HepG2 (cell line): ENCODE measurements around the gene CATSPERE. TPM values are rescaled to one million over a fixed set of nuclear protein-coding genes. Genes with fewer than 3 reads are reported as not detected.

Experiments
- GLI4 ChIP-seq: sonication (generic); formaldehyde crosslinking; IDR thresholded peaks from 2 replicates; pipeline ENCODE4 v1.5.1; 2020; ENCODE audit warnings: missing genetic modification reagents, mild to moderate bottlenecking, moderate library complexity, borderline replicate concordance
- KDM2A ChIP-seq: sonication (generic); formaldehyde crosslinking; IDR thresholded peaks from 2 replicates; pipeline ENCODE4 v1.4.0; 2020; ENCODE audit warnings: low read depth, missing genetic modification reagents, borderline replicate concordance
- MBD4 ChIP-seq: IDR thresholded peaks from 2 replicates; pipeline ENCODE4 v1.6.1; 2012; ENCODE audit warnings: low read length, inconsistent platforms, borderline replicate concordance
- MEF2D ChIP-seq: sonication (generic); formaldehyde crosslinking; IDR thresholded peaks from 2 replicates; pipeline ENCODE4 v1.5.1; 2020; ENCODE audit warnings: mild to moderate bottlenecking, missing genetic modification reagents
- NFKBIZ ChIP-seq: IDR thresholded peaks from 2 replicates; pipeline ENCODE4 v1.6.1; 2018; ENCODE audit warnings: missing genetic modification reagents, missing compliant biosample characterization
- NFRKB ChIP-seq: fragments of 450-650 bp; IDR thresholded peaks from 2 replicates; pipeline ENCODE4 v1.6.1; 2017
- TP53 ChIP-seq: sonication (generic); formaldehyde crosslinking; conservative IDR thresholded peaks from 2 replicates; pipeline ENCODE4 v1.4.0; 2020; ENCODE audit warnings: missing genetic modification reagents
- YY1 ChIP-seq: IDR thresholded peaks from 2 replicates; pipeline ENCODE4 v1.6.1; 2011; ENCODE audit warnings: low read length, low read depth, moderate library complexity, mild to moderate bottlenecking; ENCODE audit not compliant: insufficient read depth, insufficient replicate concordance
- ZBTB38 ChIP-seq: sonication (generic); formaldehyde crosslinking; IDR thresholded peaks from 2 replicates; pipeline ENCODE4 v1.5.1; 2020; ENCODE audit warnings: mild to moderate bottlenecking, missing genetic modification reagents
- ZNF292 ChIP-seq: sonication (generic); formaldehyde crosslinking; IDR thresholded peaks from 2 replicates; pipeline ENCODE4 v1.8.1; 2022; ENCODE audit warnings: mild to moderate bottlenecking, low read depth, missing genetic modification reagents, borderline replicate concordance
- ZNF75D ChIP-seq: sonication (generic); formaldehyde crosslinking; IDR thresholded peaks from 2 replicates; pipeline ENCODE4 v1.8.1; 2023; ENCODE audit warnings: missing genetic modification reagents, mild to moderate bottlenecking, borderline replicate concordance
- ZNF792 ChIP-seq: IDR thresholded peaks from 2 replicates; pipeline ENCODE4 v1.6.1; 2016
- polyA plus RNA-seq, 8 experiments: library from polyadenylated mRNA; depleted of rRNA in 3 of 8; stranded (reverse) in 7 of 8; unstranded in 1 of 8; fragments of >200 nt; fragmentation: Illumina TruSeq in 4 of 8; extraction: Trizol in 4 of 8; gene quantifications; 2 replicates each; pipeline versions ENCODE4 v1.2.1 to v1.2.3, GENCODE V29; 2011 to 2016; ENCODE audit warnings: low read depth in 4 of 8, missing spikeins in 1 of 8, mixed read lengths in 1 of 8; ENCODE audit not compliant: insufficient read depth in 1 of 8
- total RNA-seq, 5 experiments: library from RNA; depleted of rRNA; stranded (reverse); fragments of >200 nt; fragmentation: Illumina TruSeq; extraction: Trizol; gene quantifications; 2 replicates each; pipeline ENCODE4 v1.2.3, GENCODE V29; 2016; ENCODE audit warnings: low read depth in 1 of 5
- TF ChIP-seq, protein P1 (sequence below): sonication (generic); formaldehyde crosslinking; IDR thresholded peaks from 2 replicates; pipeline ENCODE4 v1.4.0; 2020; ENCODE audit warnings: missing genetic modification reagents, mild to moderate bottlenecking, borderline replicate concordance
- TF ChIP-seq, protein P2 (sequence below), 2 experiments: sonication (generic) in 1 of 2; formaldehyde crosslinking in 1 of 2; IDR thresholded peaks; 2 replicates each; pipeline versions ENCODE4 v1.4.0 to v1.6.1; 2016 to 2020; ENCODE audit warnings: borderline replicate concordance in 1 of 2, low read depth in 1 of 2, mild to moderate bottlenecking in 1 of 2, missing genetic modification reagents in 1 of 2
- TF ChIP-seq, protein P3 (sequence below): sonication (generic); formaldehyde crosslinking; IDR thresholded peaks from 2 replicates; pipeline ENCODE4 v1.8.1; 2023; ENCODE audit warnings: mild to moderate bottlenecking, inconsistent platforms, moderate library complexity, missing genetic modification reagents, borderline replicate concordance
- TF ChIP-seq, protein P4 (sequence below): sonication (generic); formaldehyde crosslinking; IDR thresholded peaks from 2 replicates; pipeline ENCODE4 v1.4.0; 2020; ENCODE audit warnings: low read depth, missing genetic modification reagents

Gene CATSPERE
- total and polyA plus RNA-seq, 2 of the 13 experiments (the other 11 are each of a cell fraction or from before 2014, with no cell fraction given): 0.34 to 0.51 TPM

DNA sequence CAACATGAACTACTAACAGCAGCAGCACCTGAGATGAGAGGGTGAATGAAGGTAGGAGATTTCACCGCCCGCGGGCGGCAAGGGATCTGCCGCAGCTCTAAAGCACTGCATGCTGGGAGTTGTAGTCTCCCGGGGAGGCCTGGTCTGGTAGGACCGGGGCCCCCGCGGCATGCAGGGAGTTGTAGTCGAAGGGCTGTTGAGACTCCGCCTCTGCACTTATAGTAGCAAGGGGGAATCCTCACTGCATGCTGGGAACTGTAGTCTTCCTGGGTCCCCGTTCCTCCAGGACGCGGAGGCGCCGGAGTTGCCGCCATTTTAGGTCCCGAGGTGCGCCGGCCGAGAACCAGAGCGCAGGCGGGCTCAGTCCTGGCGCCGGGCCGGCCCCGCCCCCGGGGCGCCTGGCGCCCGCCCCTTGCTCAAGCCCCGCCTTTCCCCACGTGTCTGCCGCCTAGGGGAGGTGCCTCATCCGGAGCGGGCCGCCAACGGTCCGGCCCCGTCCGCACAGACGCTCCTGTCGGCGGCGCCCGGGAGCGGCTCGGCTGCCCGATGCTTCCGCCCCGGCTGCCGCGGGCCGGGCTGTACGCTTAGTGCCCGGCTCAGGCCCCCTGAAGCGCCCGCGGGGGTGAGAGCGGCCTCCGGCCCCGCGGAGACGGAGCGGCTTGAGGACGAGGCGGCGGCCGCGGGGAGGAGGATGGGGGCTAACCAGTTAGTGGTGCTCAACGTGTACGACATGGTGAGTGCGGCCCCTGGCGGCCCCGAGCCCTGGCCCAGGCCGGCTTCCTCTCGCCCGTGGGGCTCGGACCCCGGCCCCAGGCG, 191.8 kb downstream of the CATSPERE start, which contains the start of gene DESI2 (continued):
- TF ChIP-seq, protein P1, sequence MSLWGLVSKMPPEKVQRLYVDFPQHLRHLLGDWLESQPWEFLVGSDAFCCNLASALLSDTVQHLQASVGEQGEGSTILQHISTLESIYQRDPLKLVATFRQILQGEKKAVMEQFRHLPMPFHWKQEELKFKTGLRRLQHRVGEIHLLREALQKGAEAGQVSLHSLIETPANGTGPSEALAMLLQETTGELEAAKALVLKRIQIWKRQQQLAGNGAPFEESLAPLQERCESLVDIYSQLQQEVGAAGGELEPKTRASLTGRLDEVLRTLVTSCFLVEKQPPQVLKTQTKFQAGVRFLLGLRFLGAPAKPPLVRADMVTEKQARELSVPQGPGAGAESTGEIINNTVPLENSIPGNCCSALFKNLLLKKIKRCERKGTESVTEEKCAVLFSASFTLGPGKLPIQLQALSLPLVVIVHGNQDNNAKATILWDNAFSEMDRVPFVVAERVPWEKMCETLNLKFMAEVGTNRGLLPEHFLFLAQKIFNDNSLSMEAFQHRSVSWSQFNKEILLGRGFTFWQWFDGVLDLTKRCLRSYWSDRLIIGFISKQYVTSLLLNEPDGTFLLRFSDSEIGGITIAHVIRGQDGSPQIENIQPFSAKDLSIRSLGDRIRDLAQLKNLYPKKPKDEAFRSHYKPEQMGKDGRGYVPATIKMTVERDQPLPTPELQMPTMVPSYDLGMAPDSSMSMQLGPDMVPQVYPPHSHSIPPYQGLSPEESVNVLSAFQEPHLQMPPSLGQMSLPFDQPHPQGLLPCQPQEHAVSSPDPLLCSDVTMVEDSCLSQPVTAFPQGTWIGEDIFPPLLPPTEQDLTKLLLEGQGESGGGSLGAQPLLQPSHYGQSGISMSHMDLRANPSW (CRISPR knock-in tag): no peak
- TF ChIP-seq GLI4 (no peak), ZNF792 (CRISPR knock-in tag) (peak; percentile 14; the same call in 1 of the 2 replicates), ZNF75D (no peak), TP53 (CRISPR knock-in tag) (no peak), MBD4 (no peak), YY1 (peak; percentile 97), ZBTB38 (CRISPR knock-in tag) (peak; percentile 52), NFKBIZ (CRISPR knock-in tag) (no peak), KDM2A (CRISPR knock-in tag) (peak; percentile 57), NFRKB (no peak), MEF2D (CRISPR knock-in tag) (peak; percentile 26; the same call in 1 of the 2 replicates), ZNF292 (CRISPR knock-in tag) (no peak; the same call in 1 of the 2 replicates)
- TF ChIP-seq, protein P2, sequence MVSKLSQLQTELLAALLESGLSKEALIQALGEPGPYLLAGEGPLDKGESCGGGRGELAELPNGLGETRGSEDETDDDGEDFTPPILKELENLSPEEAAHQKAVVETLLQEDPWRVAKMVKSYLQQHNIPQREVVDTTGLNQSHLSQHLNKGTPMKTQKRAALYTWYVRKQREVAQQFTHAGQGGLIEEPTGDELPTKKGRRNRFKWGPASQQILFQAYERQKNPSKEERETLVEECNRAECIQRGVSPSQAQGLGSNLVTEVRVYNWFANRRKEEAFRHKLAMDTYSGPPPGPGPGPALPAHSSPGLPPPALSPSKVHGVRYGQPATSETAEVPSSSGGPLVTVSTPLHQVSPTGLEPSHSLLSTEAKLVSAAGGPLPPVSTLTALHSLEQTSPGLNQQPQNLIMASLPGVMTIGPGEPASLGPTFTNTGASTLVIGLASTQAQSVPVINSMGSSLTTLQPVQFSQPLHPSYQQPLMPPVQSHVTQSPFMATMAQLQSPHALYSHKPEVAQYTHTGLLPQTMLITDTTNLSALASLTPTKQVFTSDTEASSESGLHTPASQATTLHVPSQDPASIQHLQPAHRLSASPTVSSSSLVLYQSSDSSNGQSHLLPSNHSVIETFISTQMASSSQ (IDR thresholded peaks at IDR 0.05; ENCODE audit: low read depth): no peak
- TF ChIP-seq, protein P2 (CRISPR knock-in tag; IDR thresholded peaks at IDR 0.05; ENCODE audit: borderline replicate concordance): peak; percentile 34; the same call in 1 of the 2 replicates
- TF ChIP-seq, protein P3, sequence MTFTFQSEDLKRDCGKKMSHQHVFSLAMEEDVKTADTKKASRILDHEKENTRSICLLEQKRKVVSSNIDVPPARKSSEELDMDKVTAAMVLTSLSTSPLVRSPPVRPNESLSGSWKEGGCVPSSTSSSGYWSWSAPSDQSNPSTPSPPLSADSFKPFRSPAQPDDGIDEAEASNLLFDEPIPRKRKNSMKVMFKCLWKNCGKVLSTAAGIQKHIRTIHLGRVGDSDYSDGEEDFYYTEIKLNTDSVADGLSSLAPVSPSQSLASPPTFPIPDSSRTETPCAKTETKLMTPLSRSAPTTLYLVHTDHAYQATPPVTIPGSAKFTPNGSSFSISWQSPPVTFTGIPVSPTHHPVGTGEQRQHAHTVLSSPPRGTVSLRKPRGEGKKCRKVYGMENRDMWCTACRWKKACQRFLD (CRISPR knock-in tag): no peak
- TF ChIP-seq, protein P4, sequence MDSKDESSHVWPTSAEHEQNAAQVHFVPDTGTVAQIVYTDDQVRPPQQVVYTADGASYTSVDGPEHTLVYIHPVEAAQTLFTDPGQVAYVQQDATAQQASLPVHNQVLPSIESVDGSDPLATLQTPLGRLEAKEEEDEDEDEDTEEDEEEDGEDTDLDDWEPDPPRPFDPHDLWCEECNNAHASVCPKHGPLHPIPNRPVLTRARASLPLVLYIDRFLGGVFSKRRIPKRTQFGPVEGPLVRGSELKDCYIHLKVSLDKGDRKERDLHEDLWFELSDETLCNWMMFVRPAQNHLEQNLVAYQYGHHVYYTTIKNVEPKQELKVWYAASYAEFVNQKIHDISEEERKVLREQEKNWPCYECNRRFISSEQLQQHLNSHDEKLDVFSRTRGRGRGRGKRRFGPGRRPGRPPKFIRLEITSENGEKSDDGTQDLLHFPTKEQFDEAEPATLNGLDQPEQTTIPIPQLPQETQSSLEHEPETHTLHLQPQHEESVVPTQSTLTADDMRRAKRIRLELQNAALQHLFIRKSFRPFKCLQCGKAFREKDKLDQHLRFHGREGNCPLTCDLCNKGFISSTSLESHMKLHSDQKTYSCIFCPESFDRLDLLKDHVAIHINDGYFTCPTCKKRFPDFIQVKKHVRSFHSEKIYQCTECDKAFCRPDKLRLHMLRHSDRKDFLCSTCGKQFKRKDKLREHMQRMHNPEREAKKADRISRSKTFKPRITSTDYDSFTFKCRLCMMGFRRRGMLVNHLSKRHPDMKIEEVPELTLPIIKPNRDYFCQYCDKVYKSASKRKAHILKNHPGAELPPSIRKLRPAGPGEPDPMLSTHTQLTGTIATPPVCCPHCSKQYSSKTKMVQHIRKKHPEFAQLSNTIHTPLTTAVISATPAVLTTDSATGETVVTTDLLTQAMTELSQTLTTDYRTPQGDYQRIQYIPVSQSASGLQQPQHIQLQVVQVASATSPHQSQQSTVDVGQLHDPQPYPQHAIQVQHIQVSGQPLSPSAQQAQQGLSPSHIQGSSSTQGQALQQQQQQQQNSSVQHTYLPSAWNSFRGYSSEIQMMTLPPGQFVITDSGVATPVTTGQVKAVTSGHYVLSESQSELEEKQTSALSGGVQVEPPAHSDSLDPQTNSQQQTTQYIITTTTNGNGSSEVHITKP (CRISPR knock-in tag): no peak
